DMS114 treated with DMSO at 0.1 percent for 48 hours (cell line): ENCODE results near the gene GSTP1.
"Not testable (repeated sequence)": the region's sequence is repeated elsewhere in the genome, so short reads cannot be mapped to it uniquely, and the experiment has no call there.

Source experiments
- DNase-seq: peaks from one replicate; lab custom pipeline; 2025; ENCODE audit not compliant: unreplicated experiment; lab: John Stamatoyannopoulos, UW

The GSTP1 gene

DNA sequence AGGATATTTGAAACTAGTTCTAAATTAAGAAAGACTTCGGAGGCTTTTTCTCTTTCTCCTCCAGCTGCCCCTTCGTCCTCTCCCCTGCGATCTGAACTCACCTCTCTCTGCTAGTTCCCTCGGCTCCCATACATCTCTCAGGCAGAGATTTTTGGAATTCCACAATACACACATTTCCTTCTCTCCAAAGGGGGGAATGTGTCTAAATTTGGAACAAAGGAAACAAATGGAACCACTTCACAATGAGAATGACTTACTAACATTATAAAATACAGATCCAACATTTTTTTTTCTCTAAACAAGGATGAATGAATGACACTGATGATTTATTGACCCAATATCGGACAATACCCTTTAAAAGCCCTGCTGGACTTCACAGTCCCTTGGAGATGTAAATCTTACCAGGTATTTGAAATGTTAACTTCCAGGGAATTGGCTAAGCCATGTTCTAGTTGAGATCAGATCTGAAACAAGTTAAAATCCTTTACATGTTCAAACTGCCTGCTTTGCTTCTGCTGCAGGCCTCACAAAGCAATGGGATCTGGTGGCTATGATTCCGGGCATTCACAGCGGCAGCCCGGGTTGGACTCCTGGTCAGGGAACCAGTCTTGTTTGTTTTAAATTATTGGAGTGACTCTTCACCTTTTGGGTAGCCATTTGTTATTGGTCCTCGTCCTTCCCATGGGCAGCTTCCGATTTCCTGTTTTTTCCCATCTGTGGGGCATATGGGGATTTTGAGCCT is 20.5 kb upstream of the GSTP1 start:
- DNase-seq: no peak

DNA sequence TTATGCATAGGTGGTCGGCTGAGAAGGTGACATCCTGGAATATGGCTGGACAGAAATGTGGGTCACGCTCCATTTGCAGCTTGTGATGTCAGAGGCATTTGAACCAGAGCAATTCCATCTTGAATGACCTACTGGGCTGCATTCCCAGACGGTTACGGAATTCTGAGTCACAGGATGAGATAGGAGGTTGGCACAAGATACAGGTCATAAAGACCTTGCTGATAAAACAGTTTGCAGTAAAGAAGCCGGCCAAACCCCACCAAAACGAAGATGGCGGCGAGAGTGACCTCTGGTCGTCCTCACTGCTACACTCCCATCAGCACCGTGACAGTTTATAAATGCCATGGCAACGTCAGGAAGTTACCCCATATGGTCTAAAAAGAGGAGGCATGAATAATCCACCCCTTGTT is 19.9 kb upstream of the GSTP1 start:
- not testable (repeated sequence) for DNase-seq

- DNase-seq: no peak
Measured at GRCh38 chr11:67564230-67564629, 19.4 kb upstream of the GSTP1 start.

DNA sequence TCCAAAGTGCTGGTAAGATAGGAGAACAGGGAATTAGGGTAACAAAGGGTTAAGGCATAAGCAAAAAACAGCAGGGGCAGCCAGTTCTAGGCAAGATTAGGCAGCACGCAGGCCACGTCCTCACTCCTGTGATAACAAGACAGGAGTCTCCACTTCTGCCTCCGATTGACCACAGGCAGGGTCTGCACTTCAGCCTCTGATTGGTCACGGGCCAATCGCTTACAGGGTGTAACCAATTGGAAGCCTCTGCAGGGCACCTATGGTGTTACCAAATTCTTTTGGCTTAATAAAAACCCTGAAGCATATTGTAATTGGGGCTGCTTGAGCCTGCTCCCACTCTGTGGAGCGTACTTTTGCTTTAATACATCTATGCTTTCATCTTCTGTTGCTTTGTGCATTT is 12.2 kb upstream of the GSTP1 start:
- no peak for DNase-seq

DNA sequence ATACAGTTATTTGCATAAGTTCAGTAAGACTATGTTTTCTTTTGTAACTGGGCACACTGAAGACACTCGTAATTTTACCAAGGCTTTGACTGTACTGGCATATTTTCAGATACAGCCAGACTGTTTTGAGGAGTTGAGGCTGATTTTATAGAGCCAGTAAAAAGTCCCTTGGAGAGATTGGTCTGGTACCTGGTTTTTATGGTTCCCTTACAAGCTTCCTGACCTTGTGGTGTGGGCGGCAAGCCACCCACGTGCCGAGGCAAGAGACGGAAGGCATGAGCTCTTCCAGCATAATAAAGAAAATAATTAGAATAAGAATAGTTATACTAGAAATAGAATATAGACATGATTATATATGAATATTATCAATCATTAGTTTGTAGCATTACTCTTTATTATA is 11.3 kb upstream of the GSTP1 start:
- no peak for DNase-seq

GRCh38 chr11:67572747-67573419 is 10.7 kb upstream of the GSTP1 start:
- peak; percentile 79 for DNase-seq

- no peak for DNase-seq
Measured at GRCh38 chr11:67574938-67575337, 8.7 kb upstream of the GSTP1 start.

GRCh38 chr11:67576735-67577475 is 6.7 kb upstream of the GSTP1 start:
- no peak for DNase-seq

- no peak for DNase-seq
Measured at GRCh38 chr11:67577951-67578350, 5.7 kb upstream of the GSTP1 start.

DNA sequence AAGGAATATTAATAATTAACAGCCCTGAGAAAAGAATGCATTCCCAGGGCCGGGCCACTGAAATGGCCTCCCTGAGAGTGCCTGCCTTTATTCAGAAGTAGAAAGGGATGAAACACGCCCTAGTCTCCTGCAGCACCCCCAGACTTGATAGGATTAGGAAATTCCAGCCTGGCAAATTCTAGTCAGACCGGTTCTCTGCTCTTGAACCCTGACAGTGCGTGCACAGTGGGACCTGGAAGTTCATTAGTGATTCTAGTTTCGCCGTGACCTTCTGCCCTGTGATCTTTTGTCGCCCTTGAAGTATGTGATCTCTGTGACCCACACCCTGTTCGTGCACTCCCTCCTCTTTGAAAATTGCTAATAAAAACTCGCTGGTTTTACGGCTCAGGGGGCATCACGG is 2.1 kb upstream of the GSTP1 start:
- DNase-seq: no peak

DNA sequence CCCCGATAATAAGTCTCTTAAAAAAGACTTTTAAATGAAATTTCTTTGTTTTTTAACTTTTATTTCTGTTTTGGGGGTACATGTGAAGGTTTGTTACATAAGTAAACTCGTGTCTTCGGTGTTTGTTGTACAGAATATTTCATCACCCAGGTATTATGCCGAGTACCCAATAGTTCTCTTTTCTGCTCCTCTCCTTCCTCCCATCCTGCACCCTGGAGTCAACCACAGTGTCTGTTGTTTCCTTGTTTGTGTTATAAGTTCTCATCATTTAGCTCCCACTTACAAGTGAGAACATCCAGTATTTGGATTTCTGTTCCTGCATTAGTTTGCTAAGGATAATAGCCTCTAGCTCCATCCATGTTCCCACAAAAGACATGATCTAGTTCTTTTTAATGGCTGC is 1.6 kb upstream of the GSTP1 start:
- DNase-seq: no peak

DNA sequence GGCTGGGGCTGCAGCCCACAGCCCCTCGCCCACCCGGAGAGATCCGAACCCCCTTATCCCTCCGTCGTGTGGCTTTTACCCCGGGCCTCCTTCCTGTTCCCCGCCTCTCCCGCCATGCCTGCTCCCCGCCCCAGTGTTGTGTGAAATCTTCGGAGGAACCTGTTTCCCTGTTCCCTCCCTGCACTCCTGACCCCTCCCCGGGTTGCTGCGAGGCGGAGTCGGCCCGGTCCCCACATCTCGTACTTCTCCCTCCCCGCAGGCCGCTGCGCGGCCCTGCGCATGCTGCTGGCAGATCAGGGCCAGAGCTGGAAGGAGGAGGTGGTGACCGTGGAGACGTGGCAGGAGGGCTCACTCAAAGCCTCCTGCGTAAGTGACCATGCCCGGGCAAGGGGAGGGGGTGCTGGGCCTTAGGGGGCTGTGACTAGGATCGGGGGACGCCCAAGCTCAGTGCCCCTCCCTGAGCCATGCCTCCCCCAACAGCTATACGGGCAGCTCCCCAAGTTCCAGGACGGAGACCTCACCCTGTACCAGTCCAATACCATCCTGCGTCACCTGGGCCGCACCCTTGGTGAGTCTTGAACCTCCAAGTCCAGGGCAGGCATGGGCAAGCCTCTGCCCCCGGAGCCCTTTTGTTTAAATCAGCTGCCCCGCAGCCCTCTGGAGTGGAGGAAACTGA is 731 bp downstream of the GSTP1 start:
- no peak for DNase-seq

GRCh38 chr11:67584881-67585873 is 1.6 kb downstream of the GSTP1 start:
- DNase-seq: no peak

DNA sequence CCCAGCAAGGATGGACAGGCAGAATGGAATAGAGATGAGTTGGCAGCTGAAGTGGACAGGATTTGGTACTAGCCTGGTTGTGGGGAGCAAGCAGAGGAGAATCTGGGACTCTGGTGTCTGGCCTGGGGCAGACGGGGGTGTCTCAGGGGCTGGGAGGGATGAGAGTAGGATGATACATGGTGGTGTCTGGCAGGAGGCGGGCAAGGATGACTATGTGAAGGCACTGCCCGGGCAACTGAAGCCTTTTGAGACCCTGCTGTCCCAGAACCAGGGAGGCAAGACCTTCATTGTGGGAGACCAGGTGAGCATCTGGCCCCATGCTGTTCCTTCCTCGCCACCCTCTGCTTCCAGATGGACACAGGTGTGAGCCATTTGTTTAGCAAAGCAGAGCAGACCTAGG is 2.3 kb downstream of the GSTP1 start:
- DNase-seq: no peak

GRCh38 chr11:67586568-67587250 is 3.1 kb downstream of the GSTP1 start:
- DNase-seq: no peak

- no peak for DNase-seq
Measured at GRCh38 chr11:67588136-67588503, 4.5 kb downstream of the GSTP1 start.

GRCh38 chr11:67588899-67589415 is 5.3 kb downstream of the GSTP1 start:
- DNase-seq: not testable (repeated sequence)

DNA sequence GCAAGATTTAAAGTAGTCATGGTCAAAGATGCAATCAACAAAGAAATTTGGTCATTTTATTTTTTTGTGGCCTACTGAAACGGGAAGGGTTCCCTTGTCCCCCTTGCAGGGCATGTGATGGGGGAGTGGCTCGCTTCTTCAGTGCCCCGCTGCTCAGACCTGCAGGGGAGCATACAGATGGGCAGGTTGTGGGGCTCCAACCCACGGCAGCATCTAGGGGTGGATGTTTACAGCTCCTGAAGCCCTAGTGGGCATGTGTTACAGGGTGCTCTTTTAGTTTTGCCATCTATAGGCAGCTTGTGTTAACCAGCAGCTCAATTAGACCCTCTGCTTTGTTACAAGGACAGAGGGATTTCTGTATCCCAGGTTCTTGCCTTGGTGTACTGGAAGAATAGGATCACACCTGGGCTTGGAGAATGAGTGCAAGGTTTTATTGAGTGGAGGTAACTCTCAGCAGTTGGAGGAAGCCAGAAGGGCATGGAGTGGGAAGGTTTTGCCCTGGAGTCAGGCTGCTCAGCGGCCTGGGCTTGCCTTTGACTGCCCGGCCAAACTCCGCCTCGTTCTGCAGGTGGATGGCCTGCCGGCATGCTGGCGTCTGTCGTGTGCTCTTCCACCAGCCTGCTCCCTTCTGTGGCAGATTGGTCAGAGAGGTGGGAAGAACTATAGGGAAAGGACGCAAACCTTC is 9.4 kb downstream of the GSTP1 start:
- DNase-seq: no peak

DNA sequence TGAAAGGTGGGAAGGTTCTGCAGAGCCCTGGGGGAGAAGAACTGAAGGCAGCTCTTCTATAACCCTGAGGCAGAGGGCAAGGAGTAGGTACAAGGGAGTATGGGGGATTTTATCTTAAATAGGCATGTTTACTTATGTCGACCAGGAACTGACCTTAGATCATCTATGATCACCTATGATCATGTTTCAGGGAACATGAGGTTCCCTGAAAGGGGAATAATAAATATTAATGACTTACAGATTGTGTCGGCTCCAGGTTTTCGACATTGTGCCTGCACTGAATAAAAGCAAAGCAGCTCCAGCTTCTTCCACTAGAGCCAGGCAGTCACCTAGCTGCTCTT is 9.9 kb downstream of the GSTP1 start:
- DNase-seq: no peak
